Left ventricle myocardium inferior (tissue), 1 donor: ENCODE data around the gene FSTL5. TPM values are rescaled to one million over a fixed set of nuclear protein-coding genes. Genes with fewer than 3 reads are reported as not detected.

Experiments used
- DNase-seq: peaks from one replicate; pipeline ENCODE4 v3.0.0-alpha.2; 2020
- H3K27ac ChIP-seq: fragments of 200-600 bp; replicated peaks from 2 replicates; pipeline ENCODE4 v1.8.0; 2021
- H3K27me3 ChIP-seq: fragments of 200-600 bp; 2 replicates; pipeline ENCODE4 v1.8.0; 2021; ENCODE audit warnings: low read depth
- H3K36me3 ChIP-seq: fragments of 200-600 bp; 2 replicates; pipeline ENCODE4 v1.8.0; 2021
- H3K4me1 ChIP-seq: fragments of 200-600 bp; 2 replicates; pipeline ENCODE4 v1.8.0; 2021
- H3K4me3 ChIP-seq: fragments of 200-600 bp; 2 replicates; pipeline ENCODE4 v1.8.0; 2021; ENCODE audit warnings: mild to moderate bottlenecking, moderate library complexity
- H3K9me3 ChIP-seq: fragments of 200-600 bp; replicated peaks from 2 replicates; pipeline ENCODE4 v1.8.0; 2021
- CTCF ChIP-seq: fragments of 200-600 bp; IDR thresholded peaks from 2 replicates; pipeline ENCODE4 v1.8.0; 2021; ENCODE audit warnings: antibody characterized with exemption, mild to moderate bottlenecking, borderline replicate concordance
- intact Hi-C: fragments of 100-400 bp; cut with micrococcal nuclease; formaldehyde crosslinking; loops from one replicate; pipeline ENCODE4 v1.11.0; 2022
- total RNA-seq: library from RNA; stranded (reverse); fragmentation: NEBNext Ultra II Directional; extraction: Animal tissue kit (Norgen Biotek cat#: 25700); gene quantifications from one replicate; pipeline ENCODE4 v1.2.1, GENCODE V29; 2021
- donor health status: DM: no; HTN: yes; CAD: no; lungs with severe emphysema.

Gene FSTL5
- total RNA-seq, 1 donor from 2014 or later: not detected

DNA sequence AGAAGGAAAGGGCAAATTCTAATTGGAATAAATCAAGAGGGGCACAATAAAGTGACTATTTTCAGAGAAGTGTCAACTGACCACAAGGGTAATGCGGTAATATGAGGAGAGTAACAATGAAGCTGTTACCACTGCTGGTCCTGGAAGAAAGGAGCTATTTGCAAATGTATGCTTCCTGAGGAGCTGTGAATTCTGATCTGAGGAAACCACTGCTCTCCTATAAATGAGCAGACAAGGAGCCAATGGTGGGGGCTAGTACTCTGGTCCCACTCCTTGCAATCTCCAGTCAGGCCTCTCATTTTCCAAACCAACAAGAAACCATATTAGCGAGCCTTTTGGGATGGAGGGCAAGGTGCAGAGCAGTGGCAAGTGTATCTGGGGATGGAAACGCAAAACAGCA is 770.2 kb downstream of the FSTL5 start:
- Histone ChIP-seq H3K36me3 (no peaks in the 10 kb centered on the region), H3K4me3 (no peak overlapping the region), H3K27ac (no peak overlapping the region), H3K9me3 (no peaks in the 10 kb centered on the region), H3K4me1 (no peaks in the 10 kb centered on the region), H3K27me3 (no peaks in the 10 kb centered on the region)
- TF ChIP-seq CTCF: no peak
- no peak for DNase-seq
- intact Hi-C loops: no loop called here

DNA sequence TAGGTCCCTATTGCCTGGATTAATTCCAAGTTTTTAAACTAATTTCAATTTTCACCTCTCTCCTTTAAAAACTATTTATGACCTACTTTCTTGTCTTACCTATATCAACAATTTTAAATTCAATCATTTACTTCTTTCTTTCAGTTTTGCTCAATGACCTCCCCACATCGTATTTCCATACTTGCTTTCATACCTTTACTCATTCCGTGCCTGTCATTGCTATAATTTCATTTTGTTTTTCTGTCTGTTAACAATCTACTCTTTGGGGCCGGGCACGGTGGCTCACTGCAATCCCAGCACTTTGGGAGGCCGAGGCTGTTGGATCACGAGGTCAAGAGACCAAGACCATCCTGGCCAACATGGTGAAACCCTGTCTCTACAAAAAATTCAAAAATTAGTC is 781.1 kb downstream of the FSTL5 start:
- no peak for TF ChIP-seq CTCF
- Histone ChIP-seq H3K27me3 (no peaks in the 10 kb centered on the region), H3K27ac (no peak overlapping the region), H3K4me1 (no peaks in the 10 kb centered on the region), H3K9me3 (no peaks in the 10 kb centered on the region), H3K36me3 (no peaks in the 10 kb centered on the region), H3K4me3 (no peak overlapping the region)
- DNase-seq: no peak
- intact Hi-C loops: no loop called here

GRCh38 chr4:161376275-161376674 is 787.5 kb downstream of the FSTL5 start:
- no peak for DNase-seq
- H3K4me3 ChIP-seq: no peak overlapping the region
- H3K9me3 ChIP-seq: peaks cover 17% of the 10 kb centered on the region
- no peak overlapping the region for H3K27ac ChIP-seq
- H3K4me1 ChIP-seq: no peaks in the 10 kb centered on the region
- intact Hi-C loops: no loop called here
- H3K36me3 ChIP-seq: no peaks in the 10 kb centered on the region
- no peaks in the 10 kb centered on the region for H3K27me3 ChIP-seq
- TF ChIP-seq CTCF: no peak

GRCh38 chr4:161364681-161365080 is 799.1 kb downstream of the FSTL5 start:
- H3K27ac ChIP-seq: no peak overlapping the region
- H3K36me3 ChIP-seq: no peaks in the 10 kb centered on the region
- DNase-seq: no peak
- H3K4me1 ChIP-seq: no peaks in the 10 kb centered on the region
- intact Hi-C loops: no loop called here
- H3K27me3 ChIP-seq: no peaks in the 10 kb centered on the region
- no peak for TF ChIP-seq CTCF
- H3K4me3 ChIP-seq: no peak overlapping the region
- no peaks in the 10 kb centered on the region for H3K9me3 ChIP-seq

- no peak for DNase-seq
- no peak for TF ChIP-seq CTCF
- H3K4me1 ChIP-seq: no peaks in the 10 kb centered on the region
- no peaks in the 10 kb centered on the region for H3K27me3 ChIP-seq
- no peak overlapping the region for H3K27ac ChIP-seq
- no peak overlapping the region for H3K4me3 ChIP-seq
- no peaks in the 10 kb centered on the region for H3K9me3 ChIP-seq
- intact Hi-C loops: no loop called here
- H3K36me3 ChIP-seq: no peaks in the 10 kb centered on the region
Observed at GRCh38 chr4:161360982-161361381, 802.8 kb downstream of the FSTL5 start.

GRCh38 chr4:161359491-161359890 is 804.3 kb downstream of the FSTL5 start:
- intact Hi-C loops: no loop called here
- H3K27ac ChIP-seq: no peak overlapping the region
- H3K4me3 ChIP-seq: no peak overlapping the region
- H3K9me3 ChIP-seq: no peaks in the 10 kb centered on the region
- DNase-seq: no peak
- no peaks in the 10 kb centered on the region for H3K4me1 ChIP-seq
- H3K27me3 ChIP-seq: no peaks in the 10 kb centered on the region
- no peaks in the 10 kb centered on the region for H3K36me3 ChIP-seq
- TF ChIP-seq CTCF: no peak
